G401.6 (cell line): Measurements from ENCODE around the gene CABLES1.
"Not testable (repeated sequence)": the region's sequence is repeated elsewhere in the genome, so short reads cannot be mapped to it uniquely, and the experiment has no call there.

Experiments
- FAIRE-seq: peaks from 2 replicates; lab custom pipeline; 2012; peaks lifted over from hg19 to GRCh38; lab: Jason Lieb, UNC

CABLES1 gene, protein sequence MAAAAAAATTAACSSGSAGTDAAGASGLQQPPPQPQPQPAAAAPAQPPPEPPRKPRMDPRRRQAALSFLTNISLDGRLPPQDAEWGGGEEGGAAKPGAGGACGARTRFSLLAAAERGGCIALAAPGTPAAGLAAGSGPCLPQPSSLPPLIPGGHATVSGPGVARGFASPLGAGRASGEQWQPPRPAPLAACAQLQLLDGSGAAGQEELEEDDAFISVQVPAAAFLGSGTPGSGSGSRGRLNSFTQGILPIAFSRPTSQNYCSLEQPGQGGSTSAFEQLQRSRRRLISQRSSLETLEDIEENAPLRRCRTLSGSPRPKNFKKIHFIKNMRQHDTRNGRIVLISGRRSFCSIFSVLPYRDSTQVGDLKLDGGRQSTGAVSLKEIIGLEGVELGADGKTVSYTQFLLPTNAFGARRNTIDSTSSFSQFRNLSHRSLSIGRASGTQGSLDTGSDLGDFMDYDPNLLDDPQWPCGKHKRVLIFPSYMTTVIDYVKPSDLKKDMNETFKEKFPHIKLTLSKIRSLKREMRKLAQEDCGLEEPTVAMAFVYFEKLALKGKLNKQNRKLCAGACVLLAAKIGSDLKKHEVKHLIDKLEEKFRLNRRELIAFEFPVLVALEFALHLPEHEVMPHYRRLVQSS

DNA sequence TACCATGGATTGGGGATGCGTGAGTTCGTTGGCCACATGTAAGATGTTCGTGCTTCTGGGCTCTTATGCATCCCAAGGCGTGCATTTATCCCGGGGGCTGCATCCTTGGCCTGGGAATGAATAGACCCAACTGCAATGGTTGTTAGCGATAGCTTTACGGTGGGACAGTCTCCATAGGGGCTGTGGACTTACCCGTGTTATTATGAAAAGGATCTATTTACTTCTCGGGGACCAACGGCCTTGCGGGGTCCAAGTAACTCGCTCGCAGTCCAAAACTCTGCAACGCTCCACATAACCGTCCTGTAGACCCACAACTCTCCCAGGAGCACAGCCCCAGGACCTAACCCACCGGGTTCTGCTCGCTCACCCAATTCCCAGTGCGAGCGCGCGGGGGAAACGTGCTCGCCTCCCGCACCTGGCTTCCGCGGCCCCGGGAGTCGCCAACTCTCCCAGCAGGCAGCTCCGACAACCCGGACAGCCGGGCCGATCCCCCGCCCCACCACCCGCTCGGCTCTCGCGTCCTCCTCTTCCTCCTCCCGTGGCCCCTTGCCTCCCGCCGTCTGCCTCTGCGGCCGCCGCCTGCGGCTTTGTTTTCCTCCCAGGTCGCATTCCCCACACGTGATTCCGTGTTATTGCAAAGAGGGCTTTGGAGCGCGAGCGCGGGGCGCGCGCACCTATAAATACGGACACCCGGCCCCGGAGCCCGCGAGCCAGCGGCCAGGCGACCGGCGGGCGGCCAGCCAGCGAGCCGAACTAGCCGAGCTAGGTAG is at the start of gene CABLES1:
Gene CABLES1, plus strand, starts transcription at position 706 of the 770 bp plus-strand sequence. CDS start 278 bp downstream, outside the sequence.
- FAIRE-seq, result no peak

DNA sequence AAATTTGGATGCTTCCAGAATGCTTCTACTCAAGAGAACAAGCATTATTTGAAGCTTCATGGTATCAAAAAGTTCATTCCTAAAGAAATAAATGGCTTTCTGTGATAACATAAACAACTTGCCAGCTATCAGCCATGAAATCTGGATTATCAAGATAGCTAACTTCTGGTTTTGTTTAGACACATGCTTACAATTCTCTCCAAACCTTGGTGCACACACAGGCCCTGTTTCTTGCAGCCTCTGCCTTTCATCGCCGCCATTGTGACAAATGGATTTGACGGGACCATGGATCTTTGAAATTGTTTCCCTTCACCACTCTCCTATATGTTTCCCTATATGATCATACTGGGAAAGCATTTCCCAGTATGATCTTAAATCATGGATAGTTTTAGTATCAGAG is 47.9 kb upstream of the CABLES1 start:
- FAIRE-seq, result no peak

DNA sequence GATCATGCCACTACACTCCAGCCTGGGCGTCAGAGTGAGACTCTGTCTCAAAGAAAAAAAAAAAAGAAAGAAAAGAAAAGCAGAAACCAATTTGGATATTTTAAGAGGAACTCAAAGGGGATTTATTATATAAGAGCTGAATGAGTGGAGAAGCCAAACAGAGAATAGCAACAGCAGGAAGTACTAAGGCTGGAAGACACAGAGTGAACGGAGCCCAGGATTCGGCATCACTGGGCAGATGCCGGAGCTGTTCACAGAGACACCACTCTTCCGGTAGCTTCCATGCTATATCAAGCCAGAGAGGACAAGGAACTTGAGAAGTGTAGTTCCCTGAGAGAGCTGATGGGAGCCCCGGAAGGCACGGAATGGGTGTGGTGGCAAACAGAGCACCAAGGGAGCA is 47.0 kb upstream of the CABLES1 start:
- no peak for FAIRE-seq

DNA sequence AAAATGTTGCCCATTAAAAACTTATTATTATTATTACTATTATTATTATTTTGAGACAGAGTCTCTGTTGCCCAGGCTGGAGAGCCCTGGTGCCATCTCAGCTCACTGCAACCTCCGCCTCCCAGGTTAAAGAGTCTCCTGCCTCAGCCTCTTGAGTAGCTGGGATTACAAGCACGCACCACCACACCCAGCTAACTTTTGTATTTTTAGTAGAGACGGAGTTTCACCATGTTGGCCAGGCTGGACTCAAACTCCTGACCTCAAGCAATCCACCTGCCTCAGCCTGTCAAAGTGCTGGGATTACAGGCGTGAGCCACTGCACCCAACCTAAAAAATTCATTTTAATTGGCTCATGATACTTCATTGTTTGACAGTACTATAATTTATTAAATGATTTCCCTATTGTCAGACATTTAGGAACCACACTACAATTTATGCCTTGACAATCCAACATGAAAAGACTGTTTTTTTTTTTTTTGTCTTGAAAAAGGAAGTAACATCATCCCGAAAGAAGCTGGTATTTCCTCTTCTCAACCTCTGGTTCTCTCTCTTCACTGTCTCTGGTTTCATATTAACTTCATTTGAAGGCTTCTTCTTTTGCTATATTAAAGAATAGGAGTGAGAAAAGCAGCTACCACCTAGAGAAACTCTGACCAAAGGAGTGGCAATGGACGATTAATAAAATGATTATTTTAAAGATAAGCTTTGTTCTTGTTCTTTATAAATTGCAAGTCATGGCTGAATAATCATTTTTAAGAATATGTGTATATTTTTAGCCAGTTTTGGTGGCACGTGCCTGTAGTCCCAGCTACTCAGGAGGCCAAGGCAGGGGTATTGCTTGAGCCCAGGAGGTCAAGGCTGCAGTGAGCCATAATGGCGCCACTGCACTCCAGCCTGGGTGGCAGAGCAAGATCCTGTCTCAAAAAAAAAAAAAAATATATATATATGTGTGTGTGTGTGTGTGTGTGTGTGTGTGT is 44.0 kb upstream of the CABLES1 start:
- not testable (repeated sequence) for FAIRE-seq

DNA sequence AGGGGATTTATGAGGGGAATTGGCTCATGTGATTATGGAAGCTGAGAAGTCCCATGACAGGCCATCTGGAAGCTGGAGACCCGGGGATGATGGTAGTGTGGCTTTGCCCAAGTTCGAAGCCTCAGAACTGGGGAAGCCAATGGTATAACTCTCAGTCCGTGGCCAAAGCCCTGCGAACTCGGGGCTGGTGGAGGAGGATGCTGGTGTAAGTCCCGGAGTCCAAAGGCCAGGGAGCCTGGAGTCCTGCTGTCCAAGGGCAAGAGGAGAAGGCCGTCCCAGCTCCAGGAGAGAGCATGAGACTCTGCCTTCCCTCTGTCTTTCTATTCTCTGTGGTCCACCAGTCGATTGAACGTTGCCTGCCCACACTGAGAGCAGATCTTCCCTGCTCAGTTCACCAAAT is 43.2 kb upstream of the CABLES1 start:
- FAIRE-seq, result no peak

DNA sequence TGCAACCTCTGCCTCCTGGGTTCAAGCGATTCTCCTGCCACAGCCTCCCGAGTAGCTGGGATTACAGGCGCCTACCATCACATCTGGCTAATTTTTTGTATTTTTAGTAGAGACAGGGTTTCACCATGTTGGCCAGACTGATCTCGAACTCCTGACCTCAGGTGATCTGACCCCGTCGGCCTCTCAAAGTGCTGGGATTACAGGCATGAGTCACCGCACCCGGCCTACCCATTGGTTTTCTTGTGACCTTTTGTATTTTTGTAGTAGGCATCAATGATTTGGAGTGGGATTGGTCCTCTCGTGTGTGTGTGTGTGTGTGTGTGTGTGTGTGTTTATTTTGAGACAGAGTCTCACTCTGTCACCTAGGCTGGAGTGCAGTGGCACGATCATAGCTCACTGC is 42.2 kb upstream of the CABLES1 start:
- FAIRE-seq, result not testable (repeated sequence)

DNA sequence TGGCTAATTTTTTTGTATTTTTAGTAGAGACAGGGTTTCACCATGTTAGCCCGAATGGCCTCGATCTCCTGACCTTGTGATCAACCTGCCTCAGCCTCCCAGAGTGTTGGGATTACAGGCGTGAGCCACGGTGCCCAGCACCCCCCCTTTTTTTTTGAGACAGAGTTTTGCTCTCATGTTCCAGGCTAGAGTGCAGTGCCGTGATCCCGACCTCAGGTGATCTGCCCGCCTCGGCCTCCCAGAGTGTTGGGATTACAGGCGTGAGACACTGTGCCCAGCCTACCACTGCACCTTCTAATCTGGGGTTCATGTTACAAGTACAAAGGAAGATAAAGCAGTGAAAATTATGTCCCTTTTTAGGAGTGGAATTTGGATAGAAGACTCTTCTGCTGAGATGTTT is 41.5 kb upstream of the CABLES1 start:
- no peak for FAIRE-seq

DNA sequence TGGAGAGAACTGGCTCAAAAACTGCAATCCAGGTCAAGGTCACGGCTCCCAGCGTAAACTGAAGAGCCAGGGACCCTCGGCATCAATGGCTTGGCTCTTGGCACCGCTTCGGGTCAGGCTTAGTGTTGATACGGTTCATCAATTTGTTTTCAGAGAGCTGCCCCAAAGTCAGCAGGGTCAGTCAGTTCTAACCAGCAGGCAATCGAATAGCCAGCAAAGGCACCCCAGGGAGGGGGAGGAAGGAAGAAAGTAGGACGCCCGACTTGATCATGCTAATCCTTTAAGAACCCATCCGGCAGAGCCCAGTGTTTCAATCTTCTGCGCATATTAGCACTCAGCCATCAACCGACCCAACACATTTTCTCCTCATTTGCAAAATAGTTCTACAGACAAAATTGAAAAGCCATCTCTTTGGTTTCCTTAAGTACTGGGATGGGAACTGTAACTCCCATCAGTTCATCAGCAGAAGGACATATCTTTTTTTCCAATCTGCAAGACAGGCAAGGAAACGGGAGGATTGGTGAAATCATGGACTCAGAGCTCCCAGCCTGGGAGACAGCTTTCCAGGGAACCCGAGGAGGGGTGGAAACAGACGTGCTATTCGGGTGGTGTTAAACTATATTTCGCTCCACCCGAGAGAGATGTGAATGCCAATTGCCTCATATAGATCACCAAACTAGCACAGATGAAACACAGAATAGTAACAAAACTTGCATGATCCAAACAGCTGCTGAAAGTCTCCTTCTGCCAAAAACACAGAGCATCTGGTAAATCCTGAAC is 40.7 kb upstream of the CABLES1 start:
- no peak for FAIRE-seq

DNA sequence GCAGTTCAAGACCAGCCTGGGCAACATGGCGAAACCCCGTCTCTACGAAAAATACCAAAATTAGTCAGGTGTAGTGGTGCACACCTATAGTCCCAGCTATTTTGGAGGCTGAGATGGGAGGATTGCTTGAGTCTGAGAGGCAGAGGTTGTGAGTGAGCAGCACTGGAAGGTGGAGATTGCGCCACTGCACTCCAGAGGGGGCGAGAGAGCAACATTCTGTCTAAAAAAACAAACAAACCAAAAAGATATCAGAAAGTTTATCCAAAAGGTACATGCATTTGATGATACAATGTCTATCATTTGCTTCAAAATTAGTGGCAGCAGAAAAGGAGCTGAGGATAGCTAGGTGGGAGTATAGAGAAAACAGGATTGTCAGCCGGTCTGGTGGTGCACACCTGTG is 39.8 kb upstream of the CABLES1 start:
- no peak for FAIRE-seq

DNA sequence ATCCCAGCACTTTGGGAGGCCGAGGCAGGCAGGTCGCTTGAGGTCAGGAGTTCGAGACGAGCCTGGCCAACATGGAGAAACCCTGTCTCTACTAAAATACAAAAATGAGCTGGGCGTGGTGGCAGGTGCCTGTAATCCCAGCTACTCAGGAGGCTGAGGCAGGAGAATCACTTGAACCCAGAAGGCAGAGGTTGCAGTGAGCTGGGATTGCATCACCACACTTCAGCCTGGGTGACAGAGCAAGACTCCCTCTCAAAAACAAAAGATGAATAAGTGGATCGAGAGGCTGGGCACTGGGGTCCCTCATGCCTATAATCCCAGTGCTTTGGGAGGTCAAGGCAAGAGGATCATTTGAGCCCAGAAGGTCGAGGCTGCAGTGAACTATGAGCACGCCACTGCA is 38.3 kb upstream of the CABLES1 start:
- FAIRE-seq, result not testable (repeated sequence)

DNA sequence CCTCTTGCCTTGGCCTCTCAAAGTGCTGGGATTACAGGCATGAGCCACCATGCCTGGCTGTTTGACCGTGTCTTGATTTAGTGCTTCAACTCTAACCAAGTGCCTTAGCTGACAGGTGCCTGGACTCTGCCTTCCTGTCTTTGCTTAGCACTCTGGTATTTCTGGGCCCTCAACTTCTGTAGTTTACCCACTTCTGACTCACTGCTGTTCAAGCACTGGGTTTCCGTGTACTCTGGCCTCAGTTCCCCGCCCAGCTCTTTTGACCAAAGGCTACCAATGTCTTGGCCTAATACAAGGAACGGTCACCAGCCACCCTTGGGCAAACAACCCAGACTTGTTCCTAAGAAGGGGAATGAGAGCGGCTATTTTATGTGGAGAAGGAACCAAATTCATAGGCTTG is 35.7 kb upstream of the CABLES1 start:
- no peak for FAIRE-seq

DNA sequence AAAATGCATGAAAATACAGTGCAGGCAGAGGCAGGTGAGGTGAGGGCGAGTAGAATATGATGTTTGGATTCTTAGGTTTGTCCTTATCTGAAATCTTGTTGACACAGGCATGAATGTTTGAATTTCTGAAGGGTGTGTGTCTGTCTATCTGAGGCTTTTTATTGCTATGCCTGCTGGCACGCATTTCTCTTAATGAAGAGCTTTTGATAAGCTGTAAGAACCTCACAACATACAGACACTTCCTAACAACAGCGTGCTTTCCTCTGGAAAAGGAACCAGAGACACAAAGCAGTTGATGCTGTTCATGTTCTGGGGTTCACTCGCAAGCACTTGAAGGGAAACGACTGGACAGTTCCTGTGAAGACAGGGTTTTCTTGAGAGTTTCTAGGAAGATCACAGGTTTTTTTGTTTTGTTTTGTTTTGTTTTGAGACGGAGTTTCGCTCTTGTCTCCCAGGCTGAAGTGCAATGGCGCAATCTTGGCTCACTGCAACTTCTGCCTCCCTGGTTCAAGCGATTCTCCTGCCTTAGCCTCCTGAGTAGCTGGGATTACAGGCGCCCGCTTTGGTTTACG is 33.3 kb upstream of the CABLES1 start:
- no peak for FAIRE-seq

DNA sequence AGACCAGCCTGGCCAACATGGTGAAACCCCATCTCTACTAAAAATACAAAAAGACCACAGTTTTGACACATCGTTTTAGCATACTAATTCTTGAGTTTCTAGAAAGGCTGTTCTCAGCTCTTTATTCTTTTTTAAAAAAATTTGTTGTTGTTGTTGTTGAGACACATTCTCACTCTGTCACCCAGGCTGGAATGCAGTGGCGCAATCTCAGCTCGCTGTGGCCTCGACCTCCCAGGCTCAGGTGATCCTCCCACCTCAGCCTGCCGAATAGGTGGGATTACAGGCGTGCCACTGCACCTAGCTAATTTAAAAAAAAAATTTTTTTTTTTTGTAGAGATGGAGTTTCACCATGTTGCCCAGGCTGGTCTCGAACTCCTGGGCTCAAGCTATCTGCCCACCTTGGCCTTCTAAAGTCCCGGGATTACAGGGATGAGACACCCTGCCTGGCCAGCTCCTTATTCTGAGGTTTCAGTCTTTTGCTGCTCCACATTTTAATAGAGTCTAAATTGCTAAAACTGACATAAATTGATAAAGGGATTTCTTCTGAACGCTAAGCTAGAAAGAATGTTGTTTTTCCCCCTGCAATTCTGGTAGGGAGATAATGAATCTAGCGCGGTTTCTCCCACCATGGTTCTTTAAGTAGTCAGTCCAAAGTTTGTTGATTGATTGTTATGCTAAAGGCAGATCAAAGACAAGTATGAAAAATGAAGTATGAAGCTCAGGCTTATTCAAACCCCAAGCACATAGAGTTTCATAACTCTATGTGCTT is 32.6 kb upstream of the CABLES1 start:
- FAIRE-seq, result no peak

DNA sequence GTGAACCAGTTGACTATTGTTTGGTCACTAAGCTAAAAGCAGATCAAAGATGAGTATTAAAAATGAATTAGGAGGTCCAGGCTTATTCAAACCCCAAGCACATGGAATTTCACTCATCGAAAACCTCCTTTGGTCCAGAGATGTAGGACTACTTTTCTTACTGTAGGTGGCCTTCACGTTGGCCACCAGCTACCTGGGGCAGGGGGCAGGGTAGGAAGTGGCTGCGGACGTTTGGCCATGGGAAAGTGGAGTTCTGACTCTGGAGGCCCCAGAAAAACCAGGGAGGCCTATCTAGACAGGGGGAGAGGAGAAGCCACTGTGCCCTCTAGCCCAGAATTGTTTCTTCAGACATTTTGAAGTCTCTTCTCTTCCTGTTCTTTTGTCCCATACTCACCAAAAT is 31.8 kb upstream of the CABLES1 start:
- FAIRE-seq, result no peak

DNA sequence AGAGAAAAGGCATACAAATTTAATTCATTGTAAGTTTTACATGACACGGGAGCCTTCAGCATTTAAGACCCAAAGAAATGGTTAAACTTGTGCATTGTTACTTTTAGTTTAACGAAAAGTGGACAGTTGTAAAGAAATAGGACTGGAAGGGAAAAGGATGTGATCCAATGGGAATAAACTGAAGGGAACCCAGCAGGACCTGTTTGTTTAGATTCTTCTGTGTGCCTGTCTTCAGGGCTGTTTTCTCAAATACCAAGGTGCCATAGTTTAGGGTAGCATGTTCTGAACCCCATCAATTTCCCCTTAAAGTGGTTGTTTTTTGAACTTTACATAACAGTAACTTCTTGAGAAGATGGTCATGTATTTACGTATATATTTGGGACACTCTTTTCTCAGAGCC is 30.3 kb upstream of the CABLES1 start:
- peak; percentile 8 for FAIRE-seq

DNA sequence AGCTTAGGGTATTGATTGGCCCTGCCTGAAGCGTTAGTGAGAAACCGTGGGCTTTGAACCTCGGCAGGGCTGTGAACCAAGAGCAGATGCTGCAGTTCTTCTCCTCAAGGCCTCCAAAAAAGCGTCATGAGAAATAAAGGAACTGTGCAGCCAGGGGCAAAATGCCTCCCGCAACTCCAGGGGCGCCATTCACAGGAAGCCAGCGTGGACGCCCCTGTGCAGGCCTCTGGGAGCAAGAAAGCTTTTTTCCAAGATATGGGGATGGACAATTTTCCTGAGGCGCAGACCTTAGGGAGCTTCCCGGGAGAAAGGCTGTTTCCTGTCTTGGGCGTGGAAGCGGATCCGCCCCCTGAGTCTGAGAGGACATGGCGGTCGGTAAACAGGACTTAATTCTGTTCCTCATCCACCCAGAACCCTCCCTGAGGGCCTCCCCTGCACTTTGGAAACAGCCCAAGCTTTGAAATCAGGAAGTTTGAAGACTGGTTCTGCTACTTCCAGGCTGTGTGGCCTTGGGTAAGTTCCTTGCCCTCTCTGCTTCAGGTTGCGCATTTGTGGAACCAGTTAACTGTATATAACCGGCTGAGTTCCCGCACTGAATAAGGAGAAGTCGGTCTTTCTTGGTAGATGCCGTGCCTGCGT is 29.6 kb upstream of the CABLES1 start:
- no peak for FAIRE-seq

DNA sequence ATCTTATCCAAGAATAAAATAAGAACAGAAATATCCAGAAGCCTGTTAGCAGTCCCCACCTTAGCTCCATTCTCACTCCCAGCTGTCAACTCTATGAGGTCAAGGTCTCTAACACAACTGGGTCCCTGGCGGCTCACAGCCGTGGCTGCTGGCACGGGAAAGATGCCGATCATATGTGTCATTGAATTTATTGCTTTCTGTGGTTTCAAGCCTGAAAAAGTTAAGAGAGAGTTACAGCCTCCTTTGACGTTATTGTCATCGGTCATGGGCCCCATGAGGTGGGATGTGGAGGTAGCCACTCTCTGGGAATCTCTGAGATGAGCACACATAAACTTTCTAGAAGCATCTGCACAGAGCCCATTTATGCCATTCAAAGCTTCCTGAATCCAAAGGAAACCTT is 28.7 kb upstream of the CABLES1 start:
- peak; percentile 98 for FAIRE-seq

DNA sequence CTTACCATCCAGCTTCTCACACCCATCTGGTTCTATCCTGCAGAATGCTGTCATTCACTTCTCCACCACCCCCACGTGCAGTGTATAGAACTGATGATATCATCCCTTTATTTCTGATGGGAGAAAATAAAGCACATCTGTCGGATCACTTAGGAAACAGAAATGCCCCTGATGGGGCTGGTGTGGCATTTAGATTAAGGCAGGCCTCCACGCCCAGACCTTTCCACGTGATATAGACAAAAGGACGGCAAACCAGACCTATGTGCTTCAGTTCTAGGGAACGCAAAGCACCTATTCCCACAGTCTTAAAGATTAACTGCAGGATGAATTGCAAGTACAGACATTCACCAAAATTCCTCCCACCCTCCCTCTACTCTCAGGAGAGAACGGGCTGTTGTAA is 27.6 kb upstream of the CABLES1 start:
- FAIRE-seq, result no peak

DNA sequence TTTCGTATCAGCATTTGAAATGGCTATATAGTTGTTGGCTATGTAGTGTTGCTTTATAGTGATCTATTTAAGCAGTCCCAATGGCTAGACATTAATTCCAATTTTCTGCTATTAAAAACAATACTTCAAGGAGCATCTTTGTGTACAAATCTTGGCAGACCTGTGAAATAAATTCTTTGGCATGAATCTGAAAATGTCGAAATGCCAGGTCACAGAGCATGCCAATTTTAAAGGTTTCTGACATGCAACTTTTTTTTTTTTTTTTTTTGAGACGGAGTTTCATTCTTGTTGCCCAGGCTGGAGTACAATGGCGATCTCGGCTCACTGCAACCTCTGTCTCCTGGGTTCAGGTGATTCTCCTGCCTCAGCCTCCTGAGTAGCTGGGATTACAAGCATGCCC is 26.8 kb upstream of the CABLES1 start:
- no peak for FAIRE-seq
